GM23338 (cell line): ENCODE measurements around the gene UST.

ENCODE experiments used
- CREB1 ChIP-seq: fragments of 250-450 bp; sonication (Bioruptor Pico); IDR thresholded peaks from 2 replicates; pipeline ENCODE4 v1.5.0; 2020; ENCODE audit warnings: low read depth, mild to moderate bottlenecking, moderate library complexity
- EZH2 ChIP-seq: fragments of 200-600 bp; sonication (generic); IDR thresholded peaks from one replicate; pipeline ENCODE4 v1.8.0; 2017; ENCODE audit warnings: antibody characterized with exemption, mild to moderate bottlenecking, low read depth; ENCODE audit not compliant: unreplicated experiment
- EZH2phosphoT487 ChIP-seq: fragments of 200-600 bp; sonication (generic); IDR thresholded peaks from one replicate; pipeline ENCODE4 v1.8.1; 2018; ENCODE audit warnings: antibody characterized with exemption; ENCODE audit not compliant: unreplicated experiment
- JUNB ChIP-seq: IDR thresholded peaks from one replicate; pipeline ENCODE4 v1.6.1; 2016; ENCODE audit warnings: antibody characterized with exemption; ENCODE audit not compliant: unreplicated experiment
- NANOG ChIP-seq: IDR thresholded peaks from 2 replicates; pipeline ENCODE4 v1.6.1; 2016; ENCODE audit warnings: antibody characterized with exemption, borderline replicate concordance
- POLR2AphosphoS5 ChIP-seq: IDR thresholded peaks from 2 replicates; pipeline ENCODE4 v1.6.1; 2016; ENCODE audit warnings: antibody characterized with exemption, low read depth
- ZNF114 ChIP-seq: fragments of 250-450 bp; sonication (Bioruptor Pico); IDR thresholded peaks from 2 replicates; pipeline ENCODE4 v1.5.0; 2020; ENCODE audit warnings: mild to moderate bottlenecking, moderate library complexity
- ZNF331 ChIP-seq: fragments of 250-450 bp; sonication (Bioruptor Pico); IDR thresholded peaks from 2 replicates; pipeline ENCODE4 v1.5.0; 2020; ENCODE audit warnings: low read depth, mild to moderate bottlenecking, moderate library complexity
- TF ChIP-seq, protein P1 (sequence below), 2 experiments: fragments of 200-600 bp in 1 of 2; sonication (generic) in 1 of 2; conservative IDR thresholded peaks; 2 replicates each; pipeline versions ENCODE4 v1.5.1 to v1.6.1; 2016 to 2017; ENCODE audit warnings: antibody characterized with exemption in 2 of 2, low read depth in 2 of 2, mild to moderate bottlenecking in 2 of 2, moderate library complexity in 1 of 2
- TF ChIP-seq, protein P2 (sequence below): IDR thresholded peaks from one replicate; pipeline ENCODE4 v1.6.1; 2018; ENCODE audit warnings: antibody characterized with exemption; ENCODE audit not compliant: unreplicated experiment
- TF ChIP-seq, protein P3 (sequence below): IDR thresholded peaks from 2 replicates; pipeline ENCODE4 v1.6.1; 2016; ENCODE audit warnings: antibody characterized with exemption
- TF ChIP-seq, protein P4 (sequence below): fragments of 250-450 bp; sonication (Bioruptor Pico); IDR thresholded peaks from 2 replicates; pipeline ENCODE4 v1.5.0; 2020; ENCODE audit warnings: mild to moderate bottlenecking, moderate library complexity

DNA sequence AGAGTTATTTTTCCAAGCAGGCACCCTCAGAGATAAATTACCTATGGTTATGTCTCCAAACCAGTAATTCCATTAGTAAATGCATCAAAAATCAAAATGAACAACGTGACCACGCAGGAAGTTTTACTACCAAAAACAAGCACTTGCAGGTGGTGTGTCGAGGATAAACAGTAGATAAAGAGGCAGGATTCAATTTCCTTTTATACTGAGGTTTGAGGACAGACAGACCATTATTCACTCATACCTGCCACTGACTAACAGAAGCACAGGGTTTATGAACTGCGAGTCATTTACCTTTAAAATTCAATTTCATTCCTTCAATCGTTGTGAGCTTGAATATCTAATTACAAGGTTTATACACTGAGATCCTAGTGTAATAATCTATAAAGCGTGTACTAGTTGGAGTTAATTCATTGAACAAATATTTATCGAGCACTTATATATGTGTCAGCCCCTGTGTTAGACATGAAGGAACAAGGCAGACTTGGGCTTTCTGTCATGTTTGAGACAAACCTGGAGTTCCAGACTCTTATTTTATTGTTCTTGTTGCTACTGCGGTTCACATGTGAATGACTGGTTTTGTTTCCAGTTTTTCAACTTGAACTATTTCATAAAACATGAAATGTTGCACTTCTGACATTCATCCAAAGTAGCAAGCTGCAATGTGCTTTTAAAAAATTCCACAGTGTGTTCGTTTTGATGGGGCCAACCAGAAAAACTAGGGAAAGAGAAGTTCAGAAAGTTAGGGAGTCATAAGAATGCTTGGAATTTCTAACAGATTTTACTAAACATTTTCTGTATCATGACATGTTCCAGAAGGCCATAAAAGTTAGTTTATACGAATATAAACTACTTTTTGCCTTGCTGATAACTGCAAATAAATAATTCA, 205.6 kb downstream of the UST start:
- TF ChIP-seq, protein P1, sequence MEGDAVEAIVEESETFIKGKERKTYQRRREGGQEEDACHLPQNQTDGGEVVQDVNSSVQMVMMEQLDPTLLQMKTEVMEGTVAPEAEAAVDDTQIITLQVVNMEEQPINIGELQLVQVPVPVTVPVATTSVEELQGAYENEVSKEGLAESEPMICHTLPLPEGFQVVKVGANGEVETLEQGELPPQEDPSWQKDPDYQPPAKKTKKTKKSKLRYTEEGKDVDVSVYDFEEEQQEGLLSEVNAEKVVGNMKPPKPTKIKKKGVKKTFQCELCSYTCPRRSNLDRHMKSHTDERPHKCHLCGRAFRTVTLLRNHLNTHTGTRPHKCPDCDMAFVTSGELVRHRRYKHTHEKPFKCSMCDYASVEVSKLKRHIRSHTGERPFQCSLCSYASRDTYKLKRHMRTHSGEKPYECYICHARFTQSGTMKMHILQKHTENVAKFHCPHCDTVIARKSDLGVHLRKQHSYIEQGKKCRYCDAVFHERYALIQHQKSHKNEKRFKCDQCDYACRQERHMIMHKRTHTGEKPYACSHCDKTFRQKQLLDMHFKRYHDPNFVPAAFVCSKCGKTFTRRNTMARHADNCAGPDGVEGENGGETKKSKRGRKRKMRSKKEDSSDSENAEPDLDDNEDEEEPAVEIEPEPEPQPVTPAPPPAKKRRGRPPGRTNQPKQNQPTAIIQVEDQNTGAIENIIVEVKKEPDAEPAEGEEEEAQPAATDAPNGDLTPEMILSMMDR (conservative IDR thresholded peaks at IDR 0.05; ENCODE audit: low read depth in 2 of 2): no peak
- TF ChIP-seq EZH2: no peak
- TF ChIP-seq, protein P2, sequence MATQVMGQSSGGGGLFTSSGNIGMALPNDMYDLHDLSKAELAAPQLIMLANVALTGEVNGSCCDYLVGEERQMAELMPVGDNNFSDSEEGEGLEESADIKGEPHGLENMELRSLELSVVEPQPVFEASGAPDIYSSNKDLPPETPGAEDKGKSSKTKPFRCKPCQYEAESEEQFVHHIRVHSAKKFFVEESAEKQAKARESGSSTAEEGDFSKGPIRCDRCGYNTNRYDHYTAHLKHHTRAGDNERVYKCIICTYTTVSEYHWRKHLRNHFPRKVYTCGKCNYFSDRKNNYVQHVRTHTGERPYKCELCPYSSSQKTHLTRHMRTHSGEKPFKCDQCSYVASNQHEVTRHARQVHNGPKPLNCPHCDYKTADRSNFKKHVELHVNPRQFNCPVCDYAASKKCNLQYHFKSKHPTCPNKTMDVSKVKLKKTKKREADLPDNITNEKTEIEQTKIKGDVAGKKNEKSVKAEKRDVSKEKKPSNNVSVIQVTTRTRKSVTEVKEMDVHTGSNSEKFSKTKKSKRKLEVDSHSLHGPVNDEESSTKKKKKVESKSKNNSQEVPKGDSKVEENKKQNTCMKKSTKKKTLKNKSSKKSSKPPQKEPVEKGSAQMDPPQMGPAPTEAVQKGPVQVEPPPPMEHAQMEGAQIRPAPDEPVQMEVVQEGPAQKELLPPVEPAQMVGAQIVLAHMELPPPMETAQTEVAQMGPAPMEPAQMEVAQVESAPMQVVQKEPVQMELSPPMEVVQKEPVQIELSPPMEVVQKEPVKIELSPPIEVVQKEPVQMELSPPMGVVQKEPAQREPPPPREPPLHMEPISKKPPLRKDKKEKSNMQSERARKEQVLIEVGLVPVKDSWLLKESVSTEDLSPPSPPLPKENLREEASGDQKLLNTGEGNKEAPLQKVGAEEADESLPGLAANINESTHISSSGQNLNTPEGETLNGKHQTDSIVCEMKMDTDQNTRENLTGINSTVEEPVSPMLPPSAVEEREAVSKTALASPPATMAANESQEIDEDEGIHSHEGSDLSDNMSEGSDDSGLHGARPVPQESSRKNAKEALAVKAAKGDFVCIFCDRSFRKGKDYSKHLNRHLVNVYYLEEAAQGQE: no peak
- no peak for TF ChIP-seq NANOG
- TF ChIP-seq, protein P3, sequence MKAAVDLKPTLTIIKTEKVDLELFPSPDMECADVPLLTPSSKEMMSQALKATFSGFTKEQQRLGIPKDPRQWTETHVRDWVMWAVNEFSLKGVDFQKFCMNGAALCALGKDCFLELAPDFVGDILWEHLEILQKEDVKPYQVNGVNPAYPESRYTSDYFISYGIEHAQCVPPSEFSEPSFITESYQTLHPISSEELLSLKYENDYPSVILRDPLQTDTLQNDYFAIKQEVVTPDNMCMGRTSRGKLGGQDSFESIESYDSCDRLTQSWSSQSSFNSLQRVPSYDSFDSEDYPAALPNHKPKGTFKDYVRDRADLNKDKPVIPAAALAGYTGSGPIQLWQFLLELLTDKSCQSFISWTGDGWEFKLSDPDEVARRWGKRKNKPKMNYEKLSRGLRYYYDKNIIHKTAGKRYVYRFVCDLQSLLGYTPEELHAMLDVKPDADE: no peak
- TF ChIP-seq CREB1: no peak
- TF ChIP-seq, protein P4, sequence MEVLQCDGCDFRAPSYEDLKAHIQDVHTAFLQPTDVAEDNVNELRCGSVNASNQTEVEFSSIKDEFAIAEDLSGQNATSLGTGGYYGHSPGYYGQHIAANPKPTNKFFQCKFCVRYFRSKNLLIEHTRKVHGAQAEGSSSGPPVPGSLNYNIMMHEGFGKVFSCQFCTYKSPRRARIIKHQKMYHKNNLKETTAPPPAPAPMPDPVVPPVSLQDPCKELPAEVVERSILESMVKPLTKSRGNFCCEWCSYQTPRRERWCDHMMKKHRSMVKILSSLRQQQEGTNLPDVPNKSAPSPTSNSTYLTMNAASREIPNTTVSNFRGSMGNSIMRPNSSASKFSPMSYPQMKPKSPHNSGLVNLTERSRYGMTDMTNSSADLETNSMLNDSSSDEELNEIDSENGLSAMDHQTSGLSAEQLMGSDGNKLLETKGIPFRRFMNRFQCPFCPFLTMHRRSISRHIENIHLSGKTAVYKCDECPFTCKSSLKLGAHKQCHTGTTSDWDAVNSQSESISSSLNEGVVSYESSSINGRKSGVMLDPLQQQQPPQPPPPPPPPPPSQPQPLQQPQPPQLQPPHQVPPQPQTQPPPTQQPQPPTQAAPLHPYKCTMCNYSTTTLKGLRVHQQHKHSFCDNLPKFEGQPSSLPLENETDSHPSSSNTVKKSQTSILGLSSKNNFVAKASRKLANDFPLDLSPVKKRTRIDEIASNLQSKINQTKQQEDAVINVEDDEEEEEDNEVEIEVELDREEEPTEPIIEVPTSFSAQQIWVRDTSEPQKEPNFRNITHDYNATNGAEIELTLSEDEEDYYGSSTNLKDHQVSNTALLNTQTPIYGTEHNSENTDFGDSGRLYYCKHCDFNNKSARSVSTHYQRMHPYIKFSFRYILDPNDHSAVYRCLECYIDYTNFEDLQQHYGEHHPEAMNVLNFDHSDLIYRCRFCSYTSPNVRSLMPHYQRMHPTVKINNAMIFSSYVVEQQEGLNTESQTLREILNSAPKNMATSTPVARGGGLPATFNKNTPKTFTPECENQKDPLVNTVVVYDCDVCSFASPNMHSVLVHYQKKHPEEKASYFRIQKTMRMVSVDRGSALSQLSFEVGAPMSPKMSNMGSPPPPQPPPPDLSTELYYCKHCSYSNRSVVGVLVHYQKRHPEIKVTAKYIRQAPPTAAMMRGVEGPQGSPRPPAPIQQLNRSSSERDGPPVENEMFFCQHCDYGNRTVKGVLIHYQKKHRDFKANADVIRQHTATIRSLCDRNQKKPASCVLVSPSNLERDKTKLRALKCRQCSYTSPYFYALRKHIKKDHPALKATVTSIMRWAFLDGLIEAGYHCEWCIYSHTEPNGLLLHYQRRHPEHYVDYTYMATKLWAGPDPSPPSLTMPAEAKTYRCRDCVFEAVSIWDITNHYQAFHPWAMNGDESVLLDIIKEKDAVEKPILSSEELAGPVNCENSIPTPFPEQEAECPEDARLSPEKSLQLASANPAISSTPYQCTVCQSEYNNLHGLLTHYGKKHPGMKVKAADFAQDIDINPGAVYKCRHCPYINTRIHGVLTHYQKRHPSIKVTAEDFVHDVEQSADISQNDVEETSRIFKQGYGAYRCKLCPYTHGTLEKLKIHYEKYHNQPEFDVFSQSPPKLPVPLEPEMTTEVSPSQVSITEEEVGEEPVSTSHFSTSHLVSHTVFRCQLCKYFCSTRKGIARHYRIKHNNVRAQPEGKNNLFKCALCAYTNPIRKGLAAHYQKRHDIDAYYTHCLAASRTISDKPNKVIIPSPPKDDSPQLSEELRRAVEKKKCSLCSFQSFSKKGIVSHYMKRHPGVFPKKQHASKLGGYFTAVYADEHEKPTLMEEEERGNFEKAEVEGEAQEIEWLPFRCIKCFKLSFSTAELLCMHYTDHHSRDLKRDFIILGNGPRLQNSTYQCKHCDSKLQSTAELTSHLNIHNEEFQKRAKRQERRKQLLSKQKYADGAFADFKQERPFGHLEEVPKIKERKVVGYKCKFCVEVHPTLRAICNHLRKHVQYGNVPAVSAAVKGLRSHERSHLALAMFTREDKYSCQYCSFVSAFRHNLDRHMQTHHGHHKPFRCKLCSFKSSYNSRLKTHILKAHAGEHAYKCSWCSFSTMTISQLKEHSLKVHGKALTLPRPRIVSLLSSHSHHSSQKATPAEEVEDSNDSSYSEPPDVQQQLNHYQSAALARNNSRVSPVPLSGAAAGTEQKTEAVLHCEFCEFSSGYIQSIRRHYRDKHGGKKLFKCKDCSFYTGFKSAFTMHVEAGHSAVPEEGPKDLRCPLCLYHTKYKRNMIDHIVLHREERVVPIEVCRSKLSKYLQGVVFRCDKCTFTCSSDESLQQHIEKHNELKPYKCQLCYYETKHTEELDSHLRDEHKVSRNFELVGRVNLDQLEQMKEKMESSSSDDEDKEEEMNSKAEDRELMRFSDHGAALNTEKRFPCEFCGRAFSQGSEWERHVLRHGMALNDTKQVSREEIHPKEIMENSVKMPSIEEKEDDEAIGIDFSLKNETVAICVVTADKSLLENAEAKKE (CRISPR knock-in tag): no peak
- no peak for TF ChIP-seq JUNB
- TF ChIP-seq POLR2AphosphoS5: no peak
- TF ChIP-seq ZNF331 (CRISPR knock-in tag): no peak
- no peak for TF ChIP-seq ZNF114
- no peak for TF ChIP-seq EZH2phosphoT487
